ENCODE results near the gene FOXM1.
"Not testable (repeated sequence)": the region's sequence is repeated elsewhere in the genome, so short reads cannot be mapped to it uniquely, and the experiment has no call there.

FOXM1 gene

GRCh38 chr12:2884810-2885209, 7.8 kb upstream of the FOXM1 start:
- DNase-seq (ENCODE audit: low read depth) = no peak

- DNase-seq (ENCODE audit: low read depth) = no peak
Measured at GRCh38 chr12:2879853-2880252, 2.9 kb upstream of the FOXM1 start.

GRCh38 chr12:2877953-2878732, 1.2 kb upstream of the FOXM1 start:
- DNase-seq (ENCODE audit: low read depth) = no peak

GRCh38 chr12:2876431-2877046, 435 bp downstream of the FOXM1 start:
- no peak for DNase-seq (ENCODE audit: low read depth)

GRCh38 chr12:2868986-2869632, 7.9 kb downstream of the FOXM1 start:
- DNase-seq (ENCODE audit: low read depth) = not testable (repeated sequence)

- DNase-seq (ENCODE audit: low read depth) = no peak
Measured at GRCh38 chr12:2864198-2864597, 12.8 kb downstream of the FOXM1 start.

- not testable (repeated sequence) for DNase-seq (ENCODE audit: low read depth)
Measured at GRCh38 chr12:2863402-2863801, 13.6 kb downstream of the FOXM1 start.

GRCh38 chr12:2862876-2863275, 14.1 kb downstream of the FOXM1 start:
- DNase-seq (ENCODE audit: low read depth) = no peak

GRCh38 chr12:2860170-2860569, 16.8 kb downstream of the FOXM1 start:
- DNase-seq (ENCODE audit: low read depth) = no peak

- no peak for DNase-seq (ENCODE audit: low read depth)
Measured at GRCh38 chr12:2858944-2859421, 18.0 kb downstream of the FOXM1 start.

GRCh38 chr12:2858334-2858733, 18.6 kb downstream of the FOXM1 start:
- no peak for DNase-seq (ENCODE audit: low read depth)

- DNase-seq (ENCODE audit: low read depth) = no peak
Measured at GRCh38 chr12:2857576-2857975, 19.4 kb downstream of the FOXM1 start.

GRCh38 chr12:2857021-2857431, 19.9 kb downstream of the FOXM1 start, which contains the start of gene TEX52:
Gene TEX52, minus strand, starts transcription at chr12:2857039. Its CDS starts 13 bp downstream, at chr12:2857026.
- no peak for DNase-seq (ENCODE audit: low read depth)

GRCh38 chr12:2856051-2856450, 20.9 kb downstream of the FOXM1 start:
- no peak for DNase-seq (ENCODE audit: low read depth)

GRCh38 chr12:2855546-2855945, 21.4 kb downstream of the FOXM1 start:
- no peak for DNase-seq (ENCODE audit: low read depth)

- DNase-seq (ENCODE audit: low read depth) = no peak
Measured at GRCh38 chr12:2854669-2855453, 22.1 kb downstream of the FOXM1 start.

GRCh38 chr12:2853626-2854025, 23.3 kb downstream of the FOXM1 start:
- DNase-seq (ENCODE audit: low read depth) = no peak

GRCh38 chr12:2851931-2852330, 25.0 kb downstream of the FOXM1 start:
- DNase-seq (ENCODE audit: low read depth) = no peak

- no peak for DNase-seq (ENCODE audit: low read depth)
Measured at GRCh38 chr12:2845280-2845679, 31.7 kb downstream of the FOXM1 start.

- DNase-seq (ENCODE audit: low read depth) = no peak
Measured at GRCh38 chr12:2844786-2845185, 32.2 kb downstream of the FOXM1 start.

- no peak for DNase-seq (ENCODE audit: low read depth)
Measured at GRCh38 chr12:2842948-2843347, 34.0 kb downstream of the FOXM1 start.

GRCh38 chr12:2841056-2841650, 35.8 kb downstream of the FOXM1 start:
- no peak for DNase-seq (ENCODE audit: low read depth)

All from stimulated activated CD8-positive, alpha-beta memory T cell treated with anti-CD3 and anti-CD28 coated beads, Interleukin-15, amount 100 ng/mL, for 24 hours (primary cell).